B cell (primary cell): ENCODE measurements around the gene SPEG. TPM values are rescaled to one million over a fixed set of nuclear protein-coding genes. Genes with fewer than 3 reads are reported as not detected.
A peak's percentile ranks its signal among the peaks of the same experiment; 100 is the strongest.

Experiments
- ATAC-seq: fragments of 200-7000 bp; cut with Tn5 transposase; one replicate; pipeline ENCODE4 v1.10.0; 2021; ENCODE audit warnings: low read depth, mild to moderate bottlenecking, moderate number of reproducible peaks, moderate library complexity
- CTCF ChIA-PET: fragments of 350-600 bp; sonication (Branson Sonifier 250); formaldehyde crosslinking; loops from one replicate; lab custom pipeline; 2021; ENCODE audit warnings: antibody characterized with exemption, inconsistent platforms; lab: Charles Lee
- POLR2A ChIA-PET: fragments of 350-600 bp; sonication (Branson Sonifier 250); formaldehyde crosslinking; loops from one replicate; lab custom pipeline; 2021; ENCODE audit warnings: antibody characterized with exemption; lab: Charles Lee
- DNase-seq: peaks from one replicate; pipeline ENCODE4 v3.0.0; 2013
- H2AFZ ChIP-seq: 2 replicates; pipeline ENCODE4 v1.6.1; 2012; ENCODE audit warnings: mild to moderate bottlenecking, low read depth, low read length; ENCODE audit not compliant: insufficient read depth, poor library complexity, severe bottlenecking
- H3K27ac ChIP-seq, 2 donors: 1 replicate in 1 of 2; 2 replicates in 1 of 2; pipeline ENCODE4 v1.5.1; 2012 to 2013; ENCODE audit warnings: low read length in 2 of 2, mild to moderate bottlenecking in 2 of 2, moderate library complexity in 1 of 2
- H3K27me3 ChIP-seq, 4 experiments: fragments of 200-600 bp in 1 of 4; sonication (generic) in 1 of 4; replicated peaks in 1 of 4; 1 replicate in 2 of 4; 2 replicates in 2 of 4; pipeline versions ENCODE4 v1.6.1 to v1.7.0; 2013 to 2016; ENCODE audit warnings: low read length in 3 of 4, mild to moderate bottlenecking in 2 of 4, mixed read lengths in 1 of 4, moderate library complexity in 1 of 4; ENCODE audit not compliant: insufficient read depth in 4 of 4, control insufficient read depth in 3 of 4; ENCODE audit errors: control extremely low read depth in 1 of 4
- H3K36me3 ChIP-seq, 2 experiments: replicated peaks in 1 of 2; 1 replicate in 1 of 2; 2 replicates in 1 of 2; pipeline versions ENCODE4 v1.6.1 to v1.7.1; 2013; ENCODE audit warnings: low read length in 1 of 2; ENCODE audit not compliant: insufficient read depth in 2 of 2, control insufficient read depth in 1 of 2; ENCODE audit errors: control extremely low read depth in 1 of 2, extremely low read depth in 1 of 2
- H3K4me1 ChIP-seq, 2 donors: fragments of 200-600 bp in 1 of 2; sonication (generic) in 1 of 2; 1 replicate in 1 of 2; 2 replicates in 1 of 2; pipeline versions ENCODE4 v1.5.1 to v1.6.1; 2013 to 2017; ENCODE audit warnings: low read length in 2 of 2; ENCODE audit not compliant: control insufficient read depth in 2 of 2, insufficient read depth in 2 of 2
- H3K4me2 ChIP-seq: replicated peaks from 2 replicates; pipeline ENCODE3; 2012; ENCODE audit warnings: mild to moderate bottlenecking, low read depth, low read length; ENCODE audit not compliant: poor library complexity, severe bottlenecking
- H3K4me3 ChIP-seq, 5 experiments: fragments of 200-600 bp in 1 of 5; sonication (generic) in 1 of 5; 1 replicate in 3 of 5; 2 replicates in 2 of 5; pipeline versions ENCODE4 v1.5.1 to v1.7.0; 2011 to 2016; ENCODE audit warnings: low read length in 4 of 5, mild to moderate bottlenecking in 4 of 5, low read depth in 2 of 5, control low read depth in 1 of 5, moderate library complexity in 1 of 5; ENCODE audit not compliant: insufficient read depth in 1 of 5; ENCODE audit errors: control extremely low read depth in 1 of 5, extremely low read depth in 1 of 5
- H3K79me2 ChIP-seq: fragments of 200-600 bp; sonication (generic); one replicate; pipeline ENCODE4 v1.6.0; 2016; ENCODE audit warnings: low read length; ENCODE audit not compliant: control insufficient read depth, insufficient read depth
- H3K9ac ChIP-seq: fragments of 200-600 bp; sonication (generic); 2 replicates; pipeline ENCODE4 v1.6.1; 2017; ENCODE audit warnings: mild to moderate bottlenecking, low read length, moderate library complexity
- H3K9me3 ChIP-seq, 3 donors: one replicate each; pipeline versions ENCODE4 v1.6.1 to v1.7.1; 2013; ENCODE audit warnings: low read length in 2 of 3; ENCODE audit not compliant: control insufficient read depth in 2 of 3, insufficient read depth in 1 of 3; ENCODE audit errors: control extremely low read depth in 1 of 3
- H4K20me1 ChIP-seq: 2 replicates; pipeline ENCODE4 v1.6.0; 2012; ENCODE audit warnings: mild to moderate bottlenecking, low read length; ENCODE audit not compliant: insufficient read depth, control insufficient read depth, poor library complexity, severe bottlenecking
- H3K27ac Mint-ChIP-seq: one replicate; pipeline ENCODE4 v1.8.0; 2021; ENCODE audit warnings: mixed read lengths
- H3K27me3 Mint-ChIP-seq: one replicate; pipeline ENCODE4 v1.8.0; 2021; ENCODE audit warnings: mixed read lengths
- H3K4me1 Mint-ChIP-seq: one replicate; pipeline ENCODE4 v1.8.0; 2021; ENCODE audit warnings: mixed read lengths
- H3K4me3 Mint-ChIP-seq: one replicate; pipeline ENCODE4 v1.8.0; 2021; ENCODE audit warnings: mixed read lengths
- H3K9me3 Mint-ChIP-seq: one replicate; pipeline ENCODE4 v1.8.0; 2022; ENCODE audit warnings: mixed read lengths; ENCODE audit not compliant: insufficient read depth
- EZH2 ChIP-seq: IDR thresholded peaks from 2 replicates; pipeline ENCODE4 v1.6.1; 2012; ENCODE audit warnings: borderline replicate concordance, low read depth, mild to moderate bottlenecking, moderate library complexity, low read length; ENCODE audit not compliant: insufficient read depth, poor library complexity, severe bottlenecking
- WGBS: methylation state at CpG from one replicate; pipeline ENCODE4 v1.1.5; 2013; ENCODE audit warnings: missing lambda C conversion rate; ENCODE audit not compliant: insufficient coverage; 5-methylcytosine and 5-hydroxymethylcytosine counted together
- intact Hi-C: fragments of 100-400 bp; cut with micrococcal nuclease; formaldehyde crosslinking; loops from one replicate; pipeline ENCODE4 v1.10.0; 2022
- polyA plus RNA-seq: library from polyadenylated mRNA; depleted of rRNA; stranded (reverse); fragments of >200 nt; gene quantifications from 2 replicates; pipeline ENCODE4 v1.2.3, GENCODE V29; 2012
- total RNA-seq, 2 donors: library from RNA; stranded (reverse); fragments of 120-200 nt in 1 of 2; gene quantifications; 1 replicate in 1 of 2; 2 replicates in 1 of 2; pipeline versions ENCODE4 v1.2.3 to v1.2.4, GENCODE V29; 2013 to 2022
- TF ChIP-seq, protein P1 (sequence below): fragments of 200-600 bp; IDR thresholded peaks from one replicate; pipeline ENCODE4 v1.8.0; 2022; ENCODE audit warnings: antibody characterized with exemption, mild to moderate bottlenecking

Gene SPEG
- total and polyA plus RNA-seq, 2 donors (not counting 1 experiment from before 2014, with no cell fraction given) = 0.03 to 0.74 TPM

DNA sequence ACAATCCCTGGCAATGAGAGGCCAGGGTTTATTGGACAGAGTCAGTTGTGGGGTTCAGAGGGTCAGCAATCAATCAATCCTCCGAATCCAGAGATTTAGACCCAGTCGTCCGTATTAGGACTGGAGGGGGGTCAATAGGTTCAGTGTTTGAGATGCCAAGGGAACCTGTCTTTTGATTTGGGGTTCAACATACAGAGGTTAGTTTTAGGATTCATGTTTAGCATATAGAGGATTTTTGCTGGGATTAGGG, 64.3 kb downstream of the SPEG start:
- H3K4me3 ChIP-seq = peak overlapping the region; percentile 65 to 90 (median 79)
- intact Hi-C loops = loop anchor here (2.0 to 5.0 kb wide), 4 partner anchors 222 to 1227 kb away; partner anchors contain the start of genes AAMP, CNOT9, CNPPD1 and DNAJB2
- 0% methylated on average over 3 of the region's 3 CpGs for WGBS
- Mint-ChIP-seq H3K9me3 (no peaks in the 10 kb centered on the region), H3K27ac (peak overlapping the region; percentile 87), H3K4me3 (peak overlapping the region; percentile 93), H3K27me3 (peaks cover 29% of the 10 kb centered on the region), H3K4me1 (peaks cover 32% of the 10 kb centered on the region)
- H3K9ac ChIP-seq = peak overlapping the region; percentile 92
- peak overlapping the region; percentile 98 for H3K4me2 ChIP-seq
- H3K9me3 ChIP-seq = peaks cover 0 to 21% (median 0%) of the 10 kb centered on the region in 3 donors
- POLR2A ChIA-PET = interaction anchor here (2.8 kb wide), 1 partner anchor 111 kb away, joined by 10 read pairs; the partner anchor contains the start of gene DNPEP
- peaks cover 38% of the 10 kb centered on the region in 2 donors for H3K4me1 ChIP-seq
- no peak for ATAC-seq
- peaks cover 19% of the 10 kb centered on the region for H3K79me2 ChIP-seq
- TF ChIP-seq, protein P1, sequence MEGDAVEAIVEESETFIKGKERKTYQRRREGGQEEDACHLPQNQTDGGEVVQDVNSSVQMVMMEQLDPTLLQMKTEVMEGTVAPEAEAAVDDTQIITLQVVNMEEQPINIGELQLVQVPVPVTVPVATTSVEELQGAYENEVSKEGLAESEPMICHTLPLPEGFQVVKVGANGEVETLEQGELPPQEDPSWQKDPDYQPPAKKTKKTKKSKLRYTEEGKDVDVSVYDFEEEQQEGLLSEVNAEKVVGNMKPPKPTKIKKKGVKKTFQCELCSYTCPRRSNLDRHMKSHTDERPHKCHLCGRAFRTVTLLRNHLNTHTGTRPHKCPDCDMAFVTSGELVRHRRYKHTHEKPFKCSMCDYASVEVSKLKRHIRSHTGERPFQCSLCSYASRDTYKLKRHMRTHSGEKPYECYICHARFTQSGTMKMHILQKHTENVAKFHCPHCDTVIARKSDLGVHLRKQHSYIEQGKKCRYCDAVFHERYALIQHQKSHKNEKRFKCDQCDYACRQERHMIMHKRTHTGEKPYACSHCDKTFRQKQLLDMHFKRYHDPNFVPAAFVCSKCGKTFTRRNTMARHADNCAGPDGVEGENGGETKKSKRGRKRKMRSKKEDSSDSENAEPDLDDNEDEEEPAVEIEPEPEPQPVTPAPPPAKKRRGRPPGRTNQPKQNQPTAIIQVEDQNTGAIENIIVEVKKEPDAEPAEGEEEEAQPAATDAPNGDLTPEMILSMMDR = no peak
- TF ChIP-seq EZH2 = no peak
- H2AFZ ChIP-seq = peak overlapping the region; percentile 97
- no peaks in the 10 kb centered on the region for H4K20me1 ChIP-seq
- peaks cover 0 to 41% (median 23%) of the 10 kb centered on the region in 4 experiments for H3K27me3 ChIP-seq
- peak overlapping the region in 1 of 2 donors; percentile 84 for H3K27ac ChIP-seq
- DNase-seq = no peak
- H3K36me3 ChIP-seq = peaks cover 0 to 5% of the 10 kb centered on the region in 2 experiments
- CTCF ChIA-PET = interaction anchor here (0.6 to 10.4 kb wide), 6 partner anchors 11 to 100 kb away, joined by 3 to 123 read pairs (median 4); no protein-coding TSS in a partner anchor

DNA sequence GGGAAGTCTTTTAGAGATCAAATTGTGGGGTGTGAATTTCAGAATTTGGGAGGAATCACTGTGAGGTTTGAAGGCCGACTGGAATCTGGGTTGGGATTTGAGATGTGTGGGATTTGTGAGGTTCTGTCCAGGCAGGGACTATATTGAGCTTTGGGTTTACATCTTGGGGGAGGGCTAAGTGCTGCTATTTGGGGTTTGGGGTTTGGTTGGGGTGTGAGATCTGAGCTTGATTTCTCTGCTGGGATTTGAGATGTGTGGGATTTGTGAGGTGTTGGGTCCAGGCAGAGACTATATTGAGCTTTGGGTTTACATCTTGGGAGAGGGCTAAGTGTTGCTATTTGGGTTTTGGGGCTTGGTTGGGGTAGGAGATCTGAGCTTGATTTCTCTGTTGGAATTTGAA, 64.9 kb downstream of the SPEG start:
- Histone ChIP-seq H2AFZ (peak overlapping the region; percentile 97), H3K79me2 (peaks cover 19% of the 10 kb centered on the region), H3K4me3 (peak overlapping the region in 2 of 5 experiments; percentile 72 to 87), H4K20me1 (no peaks in the 10 kb centered on the region), H3K4me2 (peak overlapping the region; percentile 98), H3K27me3 (peaks cover 0 to 36% (median 21%) of the 10 kb centered on the region in 4 experiments), H3K9me3 (peaks cover 0 to 21% (median 0%) of the 10 kb centered on the region in 3 donors), H3K36me3 (peaks cover 0 to 10% of the 10 kb centered on the region in 2 experiments), H3K27ac (no peak overlapping the region), H3K4me1 (peaks cover 38% of the 10 kb centered on the region in 2 donors), H3K9ac (peak overlapping the region; percentile 92)
- ChIA-PET CTCF (interaction anchor here (0.6 to 10.4 kb wide), 5 partner anchors 14 to 143 kb away, joined by 3 to 123 read pairs (median 3); partner anchors contain the start of gene ASIC4), POLR2A (interaction anchor here (0.6 kb wide), 1 partner anchor 503 kb away, joined by 6 read pairs; no protein-coding TSS in a partner anchor)
- no peak for TF ChIP-seq EZH2
- TF ChIP-seq, protein P1 = no peak
- DNase-seq (no peak), ATAC-seq (no peak)
- 88% methylated on average over 1 of the region's 1 CpG for WGBS
- peaks cover 32% of the 10 kb centered on the region for H3K4me1 Mint-ChIP-seq
- intact Hi-C loops = loop anchor here (2.0 to 5.0 kb wide), 4 partner anchors 222 to 1227 kb away; partner anchors contain the start of genes AAMP, CNOT9, CNPPD1 and DNAJB2
- no peaks in the 10 kb centered on the region for H3K9me3 Mint-ChIP-seq
- H3K27ac Mint-ChIP-seq = no peak overlapping the region
- H3K4me3 Mint-ChIP-seq = peak overlapping the region; percentile 93
- peaks cover 27% of the 10 kb centered on the region for H3K27me3 Mint-ChIP-seq
